Neural crest cell (in vitro differentiated cells): ENCODE measurements around the gene TRA2B. TPM values are rescaled to one million over a fixed set of nuclear protein-coding genes. Genes with fewer than 3 reads are reported as not detected.

Source experiments
- DNase-seq: peaks from one replicate; pipeline ENCODE4 v3.0.0; 2021; ENCODE audit warnings: low read depth, mixed read lengths, low spot score
- H3K27ac Mint-ChIP-seq: one replicate; pipeline ENCODE4 v1.8.0; 2021; ENCODE audit warnings: mild to moderate bottlenecking, mixed read lengths; ENCODE audit not compliant: unreplicated experiment
- H3K27me3 Mint-ChIP-seq: 2 replicates; pipeline ENCODE4 v1.8.0; 2021; ENCODE audit warnings: low read depth, mild to moderate bottlenecking, mixed read lengths
- H3K36me3 Mint-ChIP-seq: 2 replicates; pipeline ENCODE4 v1.8.0; 2021; ENCODE audit warnings: low read depth, mild to moderate bottlenecking, mixed read lengths
- H3K4me1 Mint-ChIP-seq: 2 replicates; pipeline ENCODE4 v1.8.0; 2021; ENCODE audit warnings: mixed read lengths
- H3K4me3 Mint-ChIP-seq: one replicate; pipeline ENCODE4 v1.8.0; 2021; ENCODE audit warnings: mild to moderate bottlenecking, mixed read lengths
- H3K9me3 Mint-ChIP-seq: 2 replicates; pipeline ENCODE4 v1.8.0; 2021; ENCODE audit warnings: mixed read lengths
- total RNA-seq: library from RNA; stranded (reverse); gene quantifications from 2 replicates; pipeline ENCODE4 v1.2.1, GENCODE V29; 2021
- TF ChIP-seq, protein P1 (sequence below): fragments of 200-600 bp; sonication (generic); conservative IDR thresholded peaks from 2 replicates; pipeline ENCODE4 v1.5.0; 2021; ENCODE audit warnings: antibody characterized with exemption, mild to moderate bottlenecking

Gene TRA2B
- total RNA-seq, 1 donor from 2014 or later = 314 TPM

DNA sequence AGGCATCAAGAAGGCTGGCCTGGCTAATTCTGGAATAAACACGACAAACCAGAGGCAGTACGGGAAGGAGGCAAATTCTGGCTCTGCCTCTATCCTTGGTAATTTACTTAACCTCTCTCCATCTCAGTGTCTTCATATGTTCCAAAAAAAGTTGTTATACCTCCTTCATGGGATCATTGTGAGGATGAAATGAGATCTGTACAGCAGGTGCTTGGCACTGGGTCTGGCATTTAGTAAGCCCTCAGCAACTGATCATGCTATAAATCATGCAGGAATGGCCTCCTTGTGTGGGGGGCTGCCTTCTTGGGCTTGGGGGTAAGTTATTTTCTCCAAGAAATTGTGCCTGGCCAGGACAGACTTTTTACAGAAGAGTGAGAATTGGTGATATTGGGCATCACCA is 38.3 kb upstream of the TRA2B start:
- Mint-ChIP-seq H3K4me3 (no peak overlapping the region), H3K36me3 (no peaks in the 10 kb centered on the region), H3K4me1 (no peaks in the 10 kb centered on the region), H3K27ac (no peak overlapping the region), H3K9me3 (no peaks in the 10 kb centered on the region), H3K27me3 (peaks cover 5% of the 10 kb centered on the region)
- TF ChIP-seq, protein P1, sequence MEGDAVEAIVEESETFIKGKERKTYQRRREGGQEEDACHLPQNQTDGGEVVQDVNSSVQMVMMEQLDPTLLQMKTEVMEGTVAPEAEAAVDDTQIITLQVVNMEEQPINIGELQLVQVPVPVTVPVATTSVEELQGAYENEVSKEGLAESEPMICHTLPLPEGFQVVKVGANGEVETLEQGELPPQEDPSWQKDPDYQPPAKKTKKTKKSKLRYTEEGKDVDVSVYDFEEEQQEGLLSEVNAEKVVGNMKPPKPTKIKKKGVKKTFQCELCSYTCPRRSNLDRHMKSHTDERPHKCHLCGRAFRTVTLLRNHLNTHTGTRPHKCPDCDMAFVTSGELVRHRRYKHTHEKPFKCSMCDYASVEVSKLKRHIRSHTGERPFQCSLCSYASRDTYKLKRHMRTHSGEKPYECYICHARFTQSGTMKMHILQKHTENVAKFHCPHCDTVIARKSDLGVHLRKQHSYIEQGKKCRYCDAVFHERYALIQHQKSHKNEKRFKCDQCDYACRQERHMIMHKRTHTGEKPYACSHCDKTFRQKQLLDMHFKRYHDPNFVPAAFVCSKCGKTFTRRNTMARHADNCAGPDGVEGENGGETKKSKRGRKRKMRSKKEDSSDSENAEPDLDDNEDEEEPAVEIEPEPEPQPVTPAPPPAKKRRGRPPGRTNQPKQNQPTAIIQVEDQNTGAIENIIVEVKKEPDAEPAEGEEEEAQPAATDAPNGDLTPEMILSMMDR = no peak
- DNase-seq = no peak

DNA sequence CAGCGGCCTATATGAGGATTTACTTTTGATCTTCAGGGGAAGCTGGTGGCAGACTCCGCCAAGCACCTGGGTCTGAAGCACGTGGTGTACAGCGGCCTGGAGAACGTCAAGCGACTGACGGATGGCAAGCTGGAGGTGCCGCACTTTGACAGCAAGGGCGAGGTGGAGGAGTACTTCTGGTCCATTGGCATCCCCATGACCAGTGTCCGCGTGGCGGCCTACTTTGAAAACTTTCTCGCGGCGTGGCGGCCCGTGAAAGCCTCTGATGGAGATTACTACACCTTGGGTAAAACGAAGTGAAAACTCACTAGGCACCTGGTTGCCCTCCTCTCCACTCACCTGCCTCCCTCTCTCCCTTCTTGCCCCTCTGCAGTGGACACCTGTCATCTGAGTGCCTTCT is 33.8 kb upstream of the TRA2B start:
- Mint-ChIP-seq H3K36me3 (no peaks in the 10 kb centered on the region), H3K9me3 (no peaks in the 10 kb centered on the region), H3K27ac (no peak overlapping the region), H3K4me3 (no peak overlapping the region), H3K27me3 (no peaks in the 10 kb centered on the region), H3K4me1 (no peaks in the 10 kb centered on the region)
- DNase-seq = no peak
- TF ChIP-seq, protein P1 = no peak

DNA sequence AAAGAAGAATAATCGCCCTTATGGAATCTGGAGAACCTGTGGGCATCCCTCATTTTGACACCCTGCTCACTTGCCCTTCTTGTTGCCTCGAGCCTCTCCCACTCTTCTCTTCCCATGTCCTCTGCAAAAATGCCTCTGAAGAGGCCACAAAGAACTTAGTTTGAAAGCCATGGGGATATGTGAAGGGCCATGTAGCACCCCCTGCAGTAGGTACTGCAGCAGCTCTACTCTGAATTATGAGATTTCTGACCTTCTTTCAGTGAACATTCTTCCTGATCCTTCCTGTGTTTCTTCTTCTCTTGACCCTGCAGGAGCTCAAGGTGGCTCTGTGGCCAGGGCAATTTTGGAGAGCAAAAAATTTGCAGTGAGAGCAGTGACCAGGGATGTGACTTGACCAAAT is 30.4 kb upstream of the TRA2B start:
- Mint-ChIP-seq H3K4me1 (no peaks in the 10 kb centered on the region), H3K27me3 (no peaks in the 10 kb centered on the region), H3K36me3 (peaks cover 3% of the 10 kb centered on the region), H3K9me3 (no peaks in the 10 kb centered on the region), H3K27ac (no peak overlapping the region), H3K4me3 (no peak overlapping the region)
- DNase-seq = no peak
- TF ChIP-seq, protein P1 = no peak

DNA sequence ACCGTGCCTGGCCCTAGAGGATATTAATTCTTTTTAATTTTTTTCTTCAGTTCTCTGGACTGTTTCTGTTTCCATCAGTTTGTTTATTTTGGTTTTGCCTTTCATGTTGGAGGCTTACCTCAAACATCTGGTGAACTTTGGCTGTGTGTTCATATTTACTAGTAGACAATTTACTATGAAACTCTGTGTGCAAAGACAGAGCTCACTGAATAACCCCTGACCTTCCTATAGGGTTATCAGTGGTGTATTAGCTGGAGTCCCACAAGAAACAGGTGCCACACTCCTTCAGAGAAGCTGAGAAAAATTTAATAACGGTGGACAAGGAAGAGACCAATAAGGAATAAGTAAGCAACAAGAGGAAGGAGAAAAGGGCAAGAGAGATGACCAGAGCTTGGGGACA is 28.8 kb upstream of the TRA2B start:
- H3K27me3 Mint-ChIP-seq = no peaks in the 10 kb centered on the region
- H3K4me3 Mint-ChIP-seq = no peak overlapping the region
- H3K4me1 Mint-ChIP-seq = no peaks in the 10 kb centered on the region
- DNase-seq = no peak
- no peaks in the 10 kb centered on the region for H3K9me3 Mint-ChIP-seq
- H3K27ac Mint-ChIP-seq = no peak overlapping the region
- TF ChIP-seq, protein P1 = no peak
- peaks cover 3% of the 10 kb centered on the region for H3K36me3 Mint-ChIP-seq

DNA sequence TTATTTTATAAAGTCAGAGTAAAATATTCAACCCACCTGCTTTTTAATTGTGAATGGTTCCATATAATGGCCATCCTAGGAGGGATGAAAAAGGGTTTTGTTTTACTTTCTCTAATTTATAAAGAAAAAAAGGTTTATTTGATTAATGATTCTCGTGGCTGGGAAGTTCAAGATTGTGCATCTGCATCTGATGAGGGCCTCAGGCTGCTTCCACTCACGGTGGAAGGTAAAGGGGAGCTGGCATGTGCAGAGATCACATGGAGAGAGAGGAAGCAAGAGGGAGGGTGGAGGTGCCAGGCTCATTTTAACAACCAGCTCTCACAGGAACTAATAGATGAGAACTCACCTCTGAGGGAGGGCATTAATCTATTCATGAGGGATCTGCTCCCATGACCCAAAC is 27.7 kb upstream of the TRA2B start:
- no peak for DNase-seq
- Mint-ChIP-seq H3K4me3 (no peak overlapping the region), H3K36me3 (peaks cover 3% of the 10 kb centered on the region), H3K9me3 (no peaks in the 10 kb centered on the region), H3K27ac (no peak overlapping the region), H3K27me3 (no peaks in the 10 kb centered on the region), H3K4me1 (no peaks in the 10 kb centered on the region)
- TF ChIP-seq, protein P1 = no peak
